GM13977 (cell line): ENCODE data around the gene PLAAT1.

Experiments used
- DNase-seq: peaks from one replicate; pipeline ENCODE4 v3.0.0; 2012; ENCODE audit warnings: low spot score
- in situ Hi-C: fragments of 300-500 bp; cut with MboI; formaldehyde crosslinking; loops from one replicate; pipeline ENCODE4 v1.12.0; 2022; ENCODE audit warnings: low sequenced_read_pairs, low pct_unique_long_range_greater_than_20kb, mixed read lengths, inconsistent platforms; ENCODE audit not compliant: unreplicated experiment
- TF ChIP-seq, protein P1 (sequence below): IDR thresholded peaks from 2 replicates; pipeline ENCODE4 v1.5.1; 2012; ENCODE audit warnings: mild to moderate bottlenecking, control low read depth; ENCODE audit not compliant: insufficient read depth; ENCODE audit errors: extremely low read depth, missing control alignments

PLAAT1 gene

DNA sequence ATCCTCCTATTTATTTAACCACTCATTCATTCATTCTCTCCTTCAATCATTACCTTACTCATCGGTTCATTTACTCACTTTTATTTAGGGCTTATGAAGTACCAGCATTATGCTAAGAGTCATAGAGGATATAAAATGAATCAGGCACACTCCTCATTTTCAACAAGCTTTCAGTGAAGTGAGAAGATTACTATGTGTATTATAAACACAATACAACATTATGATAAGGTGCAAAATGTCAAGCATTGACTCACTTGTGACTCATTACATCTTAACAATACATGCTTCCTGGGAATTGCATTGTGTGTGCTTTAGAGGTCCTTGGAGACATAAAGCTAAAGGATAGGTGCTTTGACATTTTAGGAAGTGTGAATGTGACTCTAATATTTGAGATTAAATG, 60.4 kb downstream of the PLAAT1 start:
- TF ChIP-seq, protein P1, sequence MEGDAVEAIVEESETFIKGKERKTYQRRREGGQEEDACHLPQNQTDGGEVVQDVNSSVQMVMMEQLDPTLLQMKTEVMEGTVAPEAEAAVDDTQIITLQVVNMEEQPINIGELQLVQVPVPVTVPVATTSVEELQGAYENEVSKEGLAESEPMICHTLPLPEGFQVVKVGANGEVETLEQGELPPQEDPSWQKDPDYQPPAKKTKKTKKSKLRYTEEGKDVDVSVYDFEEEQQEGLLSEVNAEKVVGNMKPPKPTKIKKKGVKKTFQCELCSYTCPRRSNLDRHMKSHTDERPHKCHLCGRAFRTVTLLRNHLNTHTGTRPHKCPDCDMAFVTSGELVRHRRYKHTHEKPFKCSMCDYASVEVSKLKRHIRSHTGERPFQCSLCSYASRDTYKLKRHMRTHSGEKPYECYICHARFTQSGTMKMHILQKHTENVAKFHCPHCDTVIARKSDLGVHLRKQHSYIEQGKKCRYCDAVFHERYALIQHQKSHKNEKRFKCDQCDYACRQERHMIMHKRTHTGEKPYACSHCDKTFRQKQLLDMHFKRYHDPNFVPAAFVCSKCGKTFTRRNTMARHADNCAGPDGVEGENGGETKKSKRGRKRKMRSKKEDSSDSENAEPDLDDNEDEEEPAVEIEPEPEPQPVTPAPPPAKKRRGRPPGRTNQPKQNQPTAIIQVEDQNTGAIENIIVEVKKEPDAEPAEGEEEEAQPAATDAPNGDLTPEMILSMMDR: no peak
- in situ Hi-C loops: no loop called here
- no peak for DNase-seq

DNA sequence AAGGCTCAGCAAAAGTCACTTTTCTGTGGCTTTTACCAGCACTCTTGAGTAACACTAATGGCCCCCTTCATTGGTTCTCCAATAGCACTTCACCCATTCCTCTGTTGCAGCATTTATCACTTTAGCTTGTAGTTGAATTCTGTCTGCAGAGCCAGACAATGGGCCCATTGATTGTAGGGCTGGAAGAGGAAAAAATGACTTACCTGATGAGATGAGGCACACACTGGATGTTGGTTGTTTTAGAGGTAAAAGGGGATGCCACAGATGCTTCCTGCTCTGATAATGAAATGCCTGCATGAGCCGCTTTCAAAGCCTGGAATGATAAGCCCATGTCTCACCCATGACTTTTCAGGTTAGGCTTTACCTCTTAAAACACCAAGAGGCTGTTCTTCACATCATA, 64.3 kb downstream of the PLAAT1 start:
- TF ChIP-seq, protein P1: no peak
- in situ Hi-C loops: no loop called here

DNA sequence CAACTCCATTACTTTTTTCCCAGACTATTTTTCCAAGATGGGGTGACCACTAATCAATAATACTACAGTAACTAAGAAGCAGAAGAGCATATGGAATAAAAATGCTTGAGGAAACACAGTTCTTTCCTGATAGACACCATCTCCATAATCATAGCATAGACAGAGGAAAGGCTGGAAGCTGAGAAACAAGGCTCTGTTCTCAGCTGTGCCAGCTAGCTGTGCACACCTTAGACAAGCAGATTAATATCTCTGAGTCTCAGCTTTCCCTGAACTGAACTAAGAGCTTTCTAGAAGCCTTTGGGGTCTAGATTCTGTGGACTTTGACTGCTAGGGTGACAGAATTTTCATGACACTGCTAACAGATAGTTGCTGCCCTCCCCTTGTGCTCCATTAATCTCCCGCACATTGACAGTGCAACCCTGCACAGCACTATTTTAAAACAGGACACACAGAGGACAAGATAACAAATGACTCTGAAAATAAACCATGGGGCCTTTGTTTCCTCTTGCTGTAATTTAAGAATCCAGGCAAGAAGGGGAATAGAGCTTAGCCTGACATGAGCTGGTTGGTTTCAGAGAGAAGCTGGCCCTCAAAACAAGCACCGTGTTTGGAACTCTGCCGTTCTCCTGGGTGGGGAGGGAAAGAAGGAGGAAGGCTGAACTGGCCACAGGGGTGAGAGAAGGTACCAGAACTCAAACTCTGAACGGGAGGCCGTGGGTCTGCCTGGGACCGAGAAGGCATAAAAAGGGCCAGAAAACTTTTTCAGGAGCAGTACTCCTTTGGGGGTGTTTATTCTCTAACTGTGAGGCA, 70.1 kb downstream of the PLAAT1 start:
- TF ChIP-seq, protein P1: no peak
- in situ Hi-C loops: no loop called here
- DNase-seq: no peak

More for the DNA sequence above, 64.3 kb downstream of the PLAAT1 start:
- no peak for DNase-seq

DNA sequence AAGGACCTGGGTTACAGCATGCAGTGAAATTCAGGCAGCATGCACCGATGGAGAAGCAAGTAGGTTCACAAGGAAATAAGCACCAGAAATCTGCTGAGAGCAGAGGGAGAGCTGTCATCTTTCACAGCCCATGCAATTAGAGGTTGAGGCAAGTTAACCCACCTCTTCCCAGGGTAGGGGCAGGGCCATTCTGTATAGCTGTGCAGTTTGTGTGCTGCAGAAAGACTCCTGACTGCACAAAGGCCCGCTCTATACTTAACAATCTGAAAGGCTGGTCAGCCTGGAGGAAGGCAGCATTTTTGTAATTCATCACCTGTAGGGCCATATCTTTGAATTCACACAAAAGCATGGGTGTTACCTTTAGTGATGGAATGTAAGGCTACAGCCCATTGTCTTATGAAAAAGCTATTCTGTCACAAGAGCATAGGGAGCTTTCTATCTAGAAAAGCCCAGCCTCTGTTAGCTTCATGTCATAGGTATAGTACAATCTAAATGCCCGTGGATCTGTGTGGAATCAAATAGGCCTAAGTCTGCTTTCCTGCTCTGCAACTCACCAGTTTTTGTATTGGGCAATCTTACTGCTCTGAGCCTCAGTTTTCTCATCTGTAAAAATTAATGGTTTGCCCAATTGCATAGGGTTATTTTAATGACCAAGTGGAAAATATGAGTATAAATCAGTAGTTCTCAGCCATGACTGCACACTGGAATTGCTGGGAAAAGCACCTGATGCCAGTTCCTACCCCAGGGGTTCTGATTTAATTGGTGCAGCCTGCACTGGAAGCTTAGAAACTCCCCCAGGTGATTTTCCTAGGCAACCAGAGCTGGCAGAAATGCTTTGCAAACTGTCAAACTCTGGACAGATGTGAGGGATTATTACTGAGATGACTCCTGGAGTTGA, 72.3 kb downstream of the PLAAT1 start:
- TF ChIP-seq, protein P1: no peak
- no peak for DNase-seq
- in situ Hi-C loops: no loop called here

DNA sequence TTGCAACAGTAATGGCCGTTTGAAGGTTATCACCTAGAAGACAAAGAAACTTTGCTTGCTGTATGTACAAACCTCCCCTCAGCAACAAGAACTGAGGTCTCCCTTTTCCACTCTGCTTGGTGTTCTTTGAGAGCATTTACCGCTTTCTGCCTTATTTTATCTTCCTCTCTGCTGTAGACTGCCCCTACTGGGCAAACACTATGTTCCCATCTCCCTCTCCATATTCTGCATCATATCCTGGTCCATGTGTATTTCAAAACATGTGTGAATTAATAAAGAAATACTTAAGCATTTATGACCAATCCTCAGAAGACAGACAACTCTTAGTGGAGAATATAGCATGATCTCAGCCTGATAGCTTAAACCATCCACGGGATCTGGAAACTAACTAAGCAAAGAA, 73.1 kb downstream of the PLAAT1 start:
- TF ChIP-seq, protein P1: no peak
- in situ Hi-C loops: no loop called here
- no peak for DNase-seq

DNA sequence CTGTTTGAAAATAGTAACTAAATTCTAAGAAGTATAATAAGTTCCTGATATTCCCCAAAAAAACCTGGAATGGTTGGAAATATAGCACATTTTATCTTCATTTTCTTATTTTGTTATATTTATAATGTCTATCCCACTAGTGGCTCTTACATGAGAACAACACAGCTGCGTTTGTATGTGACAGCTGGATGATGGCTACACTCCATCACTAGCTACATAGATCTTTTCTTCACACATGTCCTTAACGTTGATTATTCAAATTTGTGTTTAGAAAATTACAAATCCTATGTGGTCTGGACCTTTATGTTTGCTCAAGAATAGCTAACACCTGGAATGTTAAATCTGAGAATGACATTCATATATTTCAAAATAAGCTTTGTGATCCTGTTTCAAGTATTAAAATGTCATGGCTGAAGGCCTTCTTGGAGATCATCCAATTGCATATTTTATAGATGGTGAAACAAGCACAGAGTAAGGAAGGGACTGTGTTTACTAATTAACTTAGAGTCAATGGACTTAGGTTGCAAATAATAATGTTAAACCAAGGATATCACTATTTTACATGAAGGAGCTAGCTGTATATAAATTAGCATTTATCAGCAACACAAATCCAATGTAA, 76.8 kb downstream of the PLAAT1 start:
- in situ Hi-C loops: no loop called here
- TF ChIP-seq, protein P1: no peak

More for the DNA sequence above, 76.8 kb downstream of the PLAAT1 start:
- DNase-seq: no peak
